HG03571 (cell line): ENCODE measurements around the gene KRTAP17-1.

Source experiments
- ATAC-seq: cut with Tn5 transposase; IDR thresholded peaks from one replicate; pipeline ENCODE4 v1.9.1; 2021; ENCODE audit not compliant: unreplicated experiment

Gene KRTAP17-1

GRCh38 chr17:41333098-41333497 is 17.6 kb upstream of the KRTAP17-1 start:
- no peak for ATAC-seq

- no peak for ATAC-seq
These were observed 16.7 kb upstream of the KRTAP17-1 start for GRCh38 chr17:41332239-41332638.

- no peak for ATAC-seq
These were observed 16.1 kb upstream of the KRTAP17-1 start for GRCh38 chr17:41331606-41332005.

GRCh38 chr17:41329279-41329948 is 13.9 kb upstream of the KRTAP17-1 start:
- ATAC-seq, result no peak

GRCh38 chr17:41328207-41328606 is 12.7 kb upstream of the KRTAP17-1 start:
- ATAC-seq, result no peak

GRCh38 chr17:41327411-41328120 is 12.1 kb upstream of the KRTAP17-1 start:
- ATAC-seq, result no peak

- no peak for ATAC-seq
These were observed 10.9 kb upstream of the KRTAP17-1 start for GRCh38 chr17:41326173-41327145.

- ATAC-seq, result no peak
These were observed 10.1 kb upstream of the KRTAP17-1 start for GRCh38 chr17:41325611-41326010.

GRCh38 chr17:41325126-41325525 is 9.6 kb upstream of the KRTAP17-1 start:
- no peak for ATAC-seq

- ATAC-seq, result no peak
These were observed 8.9 kb upstream of the KRTAP17-1 start for GRCh38 chr17:41324180-41325075.

- ATAC-seq, result no peak
These were observed 7.7 kb upstream of the KRTAP17-1 start for GRCh38 chr17:41322903-41323895.

GRCh38 chr17:41322094-41322902 is 6.8 kb upstream of the KRTAP17-1 start:
- no peak for ATAC-seq

GRCh38 chr17:41318231-41318630 is 2.7 kb upstream of the KRTAP17-1 start:
- ATAC-seq, result no peak

GRCh38 chr17:41315814-41316445 is 420 bp upstream of the KRTAP17-1 start:
- ATAC-seq, result no peak

- ATAC-seq, result no peak
These were observed 4.4 kb downstream of the KRTAP17-1 start for GRCh38 chr17:41311111-41311510.

GRCh38 chr17:41308918-41309359 is 6.6 kb downstream of the KRTAP17-1 start, which contains the start of gene KRTAP16-1:
Gene KRTAP16-1, minus strand, starts transcription at chr17:41309309. Its CDS starts 56 bp downstream, at chr17:41309253.
- ATAC-seq, result no peak

- ATAC-seq, result no peak
These were observed 7.1 kb downstream of the KRTAP17-1 start for GRCh38 chr17:41308251-41308917.
